ENCODE measurements around the gene FAR2.

FAR2 gene

GRCh38 chr12:29208936-29209701 lies 60.0 kb downstream of the FAR2 start:
- no peak for DNase-seq

GRCh38 chr12:29211696-29212095 lies 62.6 kb downstream of the FAR2 start:
- no peak for DNase-seq

- DNase-seq: no peak
Observed at GRCh38 chr12:29212682-29213403, 63.8 kb downstream of the FAR2 start.

DNA sequence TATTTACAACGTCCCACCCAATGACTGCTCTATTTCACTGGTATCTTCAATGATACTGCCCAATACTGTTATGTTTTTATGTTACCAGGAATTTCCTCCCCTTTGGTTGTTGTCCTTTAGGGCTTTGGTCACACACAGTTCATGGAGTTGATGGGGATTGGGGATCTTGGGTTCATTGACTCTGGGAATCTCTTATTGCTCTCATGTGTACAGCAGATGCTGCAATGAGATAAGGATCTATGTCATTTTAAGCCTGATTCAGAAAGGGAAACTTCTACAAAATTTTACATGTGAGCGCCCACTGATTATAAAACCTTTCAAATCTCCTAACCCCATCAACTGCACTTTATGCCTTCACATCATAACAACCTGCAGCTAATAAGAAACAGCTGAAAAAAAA lies 67.2 kb downstream of the FAR2 start:
- DNase-seq: no peak

- DNase-seq: no peak
Observed at GRCh38 chr12:29216797-29217575, 67.9 kb downstream of the FAR2 start.

DNA sequence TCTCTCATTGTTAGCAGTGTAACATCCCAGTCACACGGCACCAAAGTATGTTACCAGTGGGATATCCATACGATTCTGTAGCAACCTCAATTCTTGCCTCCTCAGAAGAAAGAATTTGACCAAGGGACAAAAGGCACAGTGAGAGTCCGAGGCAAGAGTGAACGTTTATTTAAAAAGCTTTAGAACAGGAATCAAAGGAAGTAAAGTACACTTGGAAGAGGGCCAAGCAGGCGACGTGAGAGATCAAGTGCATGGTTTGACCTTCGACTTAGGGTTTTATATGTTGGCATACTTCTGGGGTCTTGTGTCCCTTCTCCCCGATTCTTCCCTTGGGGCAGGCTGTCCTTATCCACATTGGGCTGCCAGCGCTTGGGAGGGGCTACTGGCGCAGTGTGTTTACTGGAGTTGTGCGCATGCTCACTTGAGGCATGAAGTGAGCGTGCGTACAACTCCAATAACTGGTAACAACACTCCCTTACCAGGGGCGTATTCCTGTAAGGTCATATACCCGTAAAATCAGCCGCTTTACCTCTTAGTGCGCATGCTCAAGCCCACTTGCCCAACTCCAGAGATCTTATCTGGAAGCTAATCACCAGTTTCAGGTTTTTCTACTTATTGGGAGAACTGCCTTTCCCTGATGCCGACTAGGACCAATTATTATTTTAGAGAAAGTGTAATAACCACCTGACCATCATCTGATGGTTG lies 71.7 kb downstream of the FAR2 start:
- no peak for DNase-seq

DNA sequence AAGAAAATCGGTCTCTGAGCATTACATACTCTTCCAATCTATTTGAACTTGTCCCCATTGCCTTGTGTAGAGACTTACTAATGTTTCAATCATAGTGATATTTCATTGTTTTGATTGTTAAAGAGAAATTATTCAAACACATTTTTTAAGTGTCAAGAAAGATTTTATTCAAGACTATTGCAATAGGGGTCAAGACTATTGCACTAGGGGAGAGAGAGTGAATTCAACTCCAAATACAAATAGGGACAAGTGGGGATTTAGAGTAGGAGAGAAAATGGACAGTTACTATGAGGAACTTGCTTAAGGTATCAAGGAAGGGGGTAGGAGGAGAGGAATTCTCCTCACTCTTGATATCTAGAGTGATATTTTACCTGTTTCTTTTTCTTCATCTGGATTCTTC lies 73.1 kb downstream of the FAR2 start:
- no peak for DNase-seq

- DNase-seq: no peak
Observed at GRCh38 chr12:29223426-29223825, 74.3 kb downstream of the FAR2 start.

GRCh38 chr12:29223956-29224543 lies 75.0 kb downstream of the FAR2 start:
- no peak for DNase-seq

DNA sequence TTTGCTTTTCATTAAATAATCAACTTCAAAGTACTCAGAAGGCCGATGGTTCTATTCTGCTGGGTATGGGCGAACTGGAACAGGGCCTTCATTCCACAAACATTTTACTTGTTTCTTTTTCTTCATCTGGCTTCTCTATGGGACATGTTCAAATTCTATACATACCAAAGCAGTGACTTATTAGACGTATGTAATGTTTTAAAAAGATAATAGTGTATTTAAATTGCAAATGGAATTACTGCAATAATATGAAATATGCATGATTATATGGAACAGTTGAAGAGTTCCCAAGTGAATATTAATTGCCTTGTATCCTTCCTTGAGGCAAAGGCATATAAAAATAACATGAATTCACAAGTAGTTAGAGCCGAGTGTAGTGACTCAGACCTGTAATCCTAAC lies 75.5 kb downstream of the FAR2 start:
- DNase-seq: no peak

- no peak for DNase-seq
Observed at GRCh38 chr12:29225834-29226233, 76.8 kb downstream of the FAR2 start.

DNA sequence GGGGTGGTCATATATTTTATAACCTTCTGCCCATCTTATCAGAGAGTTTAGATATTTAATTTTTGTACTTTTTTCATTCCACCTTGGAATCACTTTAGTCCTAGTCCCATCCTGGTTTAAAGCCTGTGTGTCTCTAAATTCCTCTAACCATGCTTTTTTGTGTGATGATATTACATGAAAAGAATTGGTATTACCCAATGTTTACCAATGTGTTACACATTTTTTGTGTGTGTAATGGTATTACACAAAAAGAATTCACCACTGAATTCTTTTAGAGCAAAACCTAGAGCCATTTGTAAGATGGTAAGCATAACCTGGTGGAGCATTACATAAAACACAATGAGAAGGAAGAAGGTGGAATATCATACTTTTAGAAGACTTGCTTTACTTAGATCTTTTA lies 77.5 kb downstream of the FAR2 start:
- DNase-seq: no peak

DNA sequence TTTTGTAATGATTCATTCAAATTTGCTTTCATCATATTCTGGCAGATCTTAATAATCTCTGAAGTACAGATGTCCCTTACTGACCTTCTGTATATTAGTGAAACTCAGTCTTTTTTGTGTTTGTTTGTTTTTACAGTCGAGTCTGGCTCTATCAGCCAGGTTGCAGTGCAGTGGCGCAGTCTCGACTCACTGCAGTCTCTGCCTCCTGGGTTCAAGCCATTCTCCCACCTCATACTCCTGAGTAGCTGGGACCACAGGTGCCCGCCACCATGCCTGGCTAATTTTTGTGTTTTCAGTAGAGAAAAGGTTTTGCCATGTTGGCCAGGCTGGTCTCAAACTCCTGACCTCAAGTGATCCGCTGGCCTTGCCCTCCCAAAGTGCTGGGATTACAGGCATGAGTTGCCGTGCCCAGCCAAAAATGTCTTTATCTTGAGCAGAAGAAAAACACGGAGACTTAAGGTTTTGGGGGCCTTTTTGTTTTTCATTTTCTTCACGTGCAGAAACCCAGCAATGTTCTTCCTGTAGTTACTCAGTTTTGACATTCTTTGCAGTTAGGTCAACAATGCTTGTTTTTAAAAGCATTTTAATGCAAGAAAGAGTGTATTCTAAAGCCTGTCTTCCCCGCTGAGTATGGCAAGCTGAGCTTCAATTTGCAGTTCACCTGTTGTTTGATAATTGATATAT lies 79.5 kb downstream of the FAR2 start:
- no peak for DNase-seq

GRCh38 chr12:29229158-29229505 lies 80.1 kb downstream of the FAR2 start:
- no peak for DNase-seq

DNA sequence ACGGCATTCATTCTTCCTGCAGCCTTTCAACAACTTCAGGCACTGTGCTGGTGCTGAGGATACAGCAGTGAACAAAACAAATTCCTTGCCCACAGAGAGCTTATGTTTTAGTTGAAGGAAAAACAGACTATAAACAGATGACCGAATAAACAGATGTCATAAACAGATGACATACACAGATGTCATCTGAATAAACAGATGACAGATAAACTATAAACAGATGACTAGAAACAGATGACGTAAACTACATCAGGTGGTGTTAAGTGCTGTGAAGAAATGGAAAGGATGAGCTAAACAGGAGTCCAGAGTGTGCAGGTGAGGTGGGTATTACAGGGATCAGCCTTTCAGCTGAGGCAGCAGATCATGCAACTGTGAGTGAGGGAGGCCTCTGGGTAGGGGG lies 80.9 kb downstream of the FAR2 start:
- DNase-seq: no peak

DNA sequence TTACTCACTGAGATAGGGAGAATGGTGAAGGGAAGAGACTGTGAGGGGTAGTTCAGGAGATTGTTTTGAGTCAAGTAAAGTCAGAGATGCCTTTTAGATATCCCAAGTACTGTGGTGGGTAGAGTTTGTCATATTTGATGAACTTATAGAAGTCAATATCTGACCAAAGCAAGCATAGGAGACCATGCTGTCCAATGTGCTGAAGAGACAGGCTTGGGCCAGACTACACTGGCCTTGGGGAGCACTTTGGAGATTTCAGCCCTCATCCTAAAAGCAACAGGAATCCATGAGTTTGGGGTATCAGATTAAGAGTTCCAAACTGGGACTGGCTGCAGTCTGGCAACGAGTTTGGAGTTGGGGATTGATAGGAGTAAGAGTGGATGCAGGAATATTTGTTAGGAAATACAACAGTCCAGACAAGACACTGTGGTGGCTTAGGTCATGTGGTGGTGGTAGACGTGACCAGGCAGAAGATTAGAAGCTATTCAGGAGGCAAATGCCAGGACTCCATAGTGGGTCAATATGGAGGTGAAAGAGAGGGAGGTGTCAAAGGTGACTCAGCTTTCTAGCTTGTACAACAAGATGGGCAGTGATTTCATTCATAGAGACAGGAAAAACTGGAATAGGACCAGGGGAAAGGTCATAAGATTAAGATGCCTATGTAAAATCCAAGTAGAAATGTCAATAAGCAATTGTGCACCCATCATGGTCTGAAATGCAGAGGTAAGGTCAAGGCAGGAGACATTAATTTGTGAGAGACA lies 81.9 kb downstream of the FAR2 start:
- no peak for DNase-seq

DNA sequence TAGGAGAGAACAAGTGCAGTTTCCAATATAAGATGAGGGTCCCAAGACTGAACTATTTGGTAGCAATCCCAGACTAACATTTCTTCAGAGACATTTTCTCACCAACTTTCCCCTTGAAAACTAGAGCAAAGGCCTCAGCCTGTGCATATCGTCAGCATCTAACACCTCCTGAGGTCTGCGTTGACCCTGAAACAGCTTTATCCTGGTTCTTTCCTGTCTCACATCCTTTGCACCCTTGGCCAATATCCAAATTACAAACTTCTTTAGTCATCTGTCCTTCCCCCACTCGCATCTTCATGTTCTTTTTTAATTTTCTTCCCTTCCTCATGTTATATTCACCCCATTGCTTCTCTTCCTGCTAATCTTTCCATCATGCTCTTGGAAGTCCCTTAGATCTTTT lies 83.0 kb downstream of the FAR2 start:
- no peak for DNase-seq

- DNase-seq: no peak
Observed at GRCh38 chr12:29234552-29234951, 85.5 kb downstream of the FAR2 start.

GRCh38 chr12:29234965-29235626 lies 86.0 kb downstream of the FAR2 start:
- no peak for DNase-seq

- no peak for DNase-seq
Observed at GRCh38 chr12:29238822-29239291, 89.8 kb downstream of the FAR2 start.

DNA sequence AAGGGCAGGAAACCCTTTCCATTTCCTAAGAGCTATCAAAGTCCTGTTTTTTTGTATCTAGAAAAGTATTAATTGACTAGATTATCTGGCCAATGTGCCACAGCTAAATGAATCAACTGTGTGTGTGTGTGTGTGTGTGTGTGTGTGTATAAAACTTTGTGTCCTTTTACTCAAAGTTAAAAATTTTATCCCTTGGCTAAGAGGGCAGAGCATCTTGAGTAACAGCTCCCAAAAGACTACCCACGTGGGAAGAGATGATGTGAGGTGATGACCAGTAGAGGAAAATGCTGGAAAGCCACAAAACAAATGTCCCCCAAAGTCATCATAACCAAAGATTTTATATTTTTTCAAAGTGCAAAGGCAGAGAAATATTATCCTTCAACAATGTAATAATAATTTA lies 90.3 kb downstream of the FAR2 start:
- no peak for DNase-seq
